HG03175 (cell line): Measurements from ENCODE around the gene TFRC.
A peak's percentile ranks its signal among the peaks of the same experiment; 100 is the strongest.
"Not testable (repeated sequence)": the region's sequence is repeated elsewhere in the genome, so short reads cannot be mapped to it uniquely, and the experiment has no call there.

Experiments used
- ATAC-seq: cut with Tn5 transposase; IDR thresholded peaks from one replicate; pipeline ENCODE4 v1.9.1; 2021; ENCODE audit warnings: mild to moderate bottlenecking, moderate library complexity; ENCODE audit not compliant: unreplicated experiment

TFRC gene

DNA sequence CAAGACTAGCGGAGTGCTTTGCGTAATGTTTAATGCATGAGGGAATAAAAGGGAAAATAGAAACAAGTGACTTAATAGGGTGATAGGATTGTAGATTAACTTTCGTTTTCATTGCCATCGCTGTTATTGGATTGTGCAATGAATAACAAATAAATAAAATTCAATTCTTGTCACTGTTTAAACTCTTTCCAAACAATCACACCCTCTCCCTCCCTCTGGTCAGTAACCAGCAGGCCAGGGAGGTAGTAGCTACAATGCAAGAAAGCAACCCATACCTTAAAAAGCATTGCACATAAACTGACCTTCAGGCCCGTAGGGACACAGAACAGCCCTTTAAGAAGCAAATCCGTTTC, 705 bp upstream of the TFRC start:
- ATAC-seq, result no peak

DNA sequence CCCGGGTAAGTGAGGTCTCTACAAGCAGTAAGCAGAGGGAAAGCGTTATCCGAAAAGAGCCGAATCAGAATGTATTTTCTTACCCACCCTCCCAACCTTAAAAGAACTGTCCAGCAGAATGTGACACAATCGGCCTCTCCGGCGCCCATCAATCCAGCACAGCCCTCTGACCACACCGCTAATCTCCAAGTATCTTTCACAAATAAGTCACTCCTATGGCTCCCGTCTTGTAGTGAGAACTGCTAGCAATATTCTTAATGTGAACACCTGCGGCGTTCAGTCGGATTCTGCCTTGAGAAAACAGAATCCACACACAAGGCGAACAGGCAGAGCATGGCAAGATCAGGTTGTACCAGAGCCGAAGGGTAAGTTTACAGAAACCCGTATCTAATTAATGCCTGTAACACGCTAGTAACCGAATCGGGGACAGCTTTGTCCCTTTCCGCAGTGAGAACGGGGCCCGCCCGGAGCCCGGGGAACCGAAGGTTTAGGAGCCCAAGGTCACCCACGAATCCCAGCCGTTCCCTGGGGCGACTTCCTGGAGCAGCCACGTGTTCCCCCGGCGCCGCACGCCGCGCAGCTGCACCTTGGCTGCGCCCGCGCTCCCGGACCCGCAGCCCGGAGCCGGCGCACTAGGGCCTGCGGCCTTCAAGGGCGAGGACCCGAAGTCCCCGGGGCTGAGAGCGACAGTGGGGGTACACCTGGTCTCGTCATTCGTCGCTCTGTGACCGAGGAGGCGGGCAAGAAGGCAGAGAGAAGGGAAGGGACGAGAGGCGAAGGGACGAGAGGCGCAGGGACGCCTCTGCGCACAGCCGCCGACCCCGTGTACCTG, 672 bp downstream of the TFRC start:
- peak; percentile 47 for ATAC-seq

DNA sequence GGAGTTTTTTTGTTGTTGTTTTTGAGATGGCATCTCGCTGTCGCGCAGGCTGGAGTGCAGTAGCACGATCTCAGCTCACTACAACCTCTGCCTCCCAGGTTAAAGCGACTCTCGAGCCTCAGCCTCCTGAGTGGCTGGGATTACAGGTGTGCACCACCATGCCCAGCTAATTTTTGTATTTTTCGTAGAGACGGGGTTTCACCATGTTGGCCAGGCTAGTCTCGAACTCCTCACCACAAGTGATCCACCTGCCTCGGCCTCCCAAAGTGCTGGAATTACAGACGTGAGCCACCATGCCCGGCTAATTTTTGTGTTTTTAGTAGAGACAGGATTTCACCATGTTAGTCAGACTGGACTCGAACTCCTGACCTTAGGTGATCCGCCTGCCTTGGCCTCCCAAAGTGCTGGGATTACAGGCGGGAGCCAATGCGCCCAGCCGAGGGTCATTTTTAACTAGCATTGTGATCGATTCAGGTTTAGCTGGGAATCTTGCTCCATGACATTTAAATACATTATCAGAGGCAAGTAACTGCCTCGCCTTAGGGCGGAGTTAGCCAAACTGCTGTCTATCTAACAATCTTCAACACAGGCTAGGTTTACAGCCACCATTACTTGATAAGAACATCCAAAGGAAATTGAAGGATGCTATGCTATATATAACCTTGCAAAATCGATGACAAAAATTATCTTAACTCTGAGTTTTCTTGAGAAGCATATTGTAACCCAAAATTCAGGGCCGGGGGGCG, 1.6 kb downstream of the TFRC start:
- not testable (repeated sequence) for ATAC-seq

DNA sequence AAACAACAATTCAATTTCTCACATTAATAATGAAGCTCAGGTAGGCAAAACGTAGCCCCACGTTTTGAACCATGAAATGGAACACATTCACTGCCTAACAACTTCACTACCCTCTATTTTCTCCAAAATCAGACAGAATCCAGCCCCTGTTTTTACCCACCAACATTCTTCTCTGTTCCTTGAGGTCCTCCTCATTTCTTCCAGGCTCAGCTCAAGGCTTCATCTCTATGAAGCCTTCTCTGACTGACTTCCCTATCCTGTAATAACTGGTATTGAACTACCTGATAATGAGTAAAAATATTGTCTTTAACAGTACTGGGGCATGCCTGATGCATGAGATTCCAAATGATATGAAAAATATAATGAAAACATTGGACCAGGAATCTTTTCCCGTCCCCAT, 2.2 kb downstream of the TFRC start:
- no peak for ATAC-seq

DNA sequence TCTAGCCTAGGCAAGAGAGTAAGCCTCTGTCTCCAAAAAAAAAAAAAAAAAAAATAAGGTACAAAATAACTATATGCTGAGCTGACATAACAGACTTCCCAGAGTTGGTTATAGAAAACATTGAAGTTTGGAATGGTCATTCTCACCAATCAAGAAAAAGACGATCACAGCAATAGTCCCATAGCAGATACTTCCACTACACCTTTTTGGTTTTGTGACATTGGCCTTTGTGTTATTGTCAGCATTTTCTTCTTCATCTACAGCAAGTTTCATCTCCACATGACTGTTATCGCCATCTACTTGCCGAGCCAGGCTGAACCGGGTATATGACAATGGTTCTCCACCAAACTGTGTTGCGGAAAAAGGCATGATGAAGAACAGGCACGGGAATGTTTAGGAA, 6.9 kb downstream of the TFRC start:
- no peak for ATAC-seq

DNA sequence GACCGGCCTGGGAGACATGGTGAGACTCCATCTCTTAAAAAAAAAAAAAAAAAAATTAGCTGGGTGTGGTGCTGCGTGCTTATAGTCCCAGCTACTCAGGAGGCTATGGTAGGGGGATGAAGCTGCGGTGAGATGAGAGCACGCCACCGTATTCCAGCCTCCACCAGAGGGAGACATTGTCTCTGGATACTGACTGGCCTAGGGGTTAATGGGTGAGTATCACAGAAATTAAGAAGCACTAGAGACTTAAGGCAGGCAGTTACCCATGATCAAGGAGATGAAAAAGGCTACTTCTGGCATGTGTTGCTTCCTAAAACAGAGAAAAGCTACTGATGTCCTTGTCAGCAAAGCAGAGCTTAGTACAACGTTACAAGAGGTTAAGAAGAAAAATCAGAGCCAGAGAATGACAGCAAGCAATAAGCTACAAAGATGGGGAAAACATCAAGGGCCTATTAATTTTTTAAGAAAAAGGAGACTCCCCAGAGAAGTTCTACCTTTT, 8.6 kb downstream of the TFRC start:
- ATAC-seq, result no peak

DNA sequence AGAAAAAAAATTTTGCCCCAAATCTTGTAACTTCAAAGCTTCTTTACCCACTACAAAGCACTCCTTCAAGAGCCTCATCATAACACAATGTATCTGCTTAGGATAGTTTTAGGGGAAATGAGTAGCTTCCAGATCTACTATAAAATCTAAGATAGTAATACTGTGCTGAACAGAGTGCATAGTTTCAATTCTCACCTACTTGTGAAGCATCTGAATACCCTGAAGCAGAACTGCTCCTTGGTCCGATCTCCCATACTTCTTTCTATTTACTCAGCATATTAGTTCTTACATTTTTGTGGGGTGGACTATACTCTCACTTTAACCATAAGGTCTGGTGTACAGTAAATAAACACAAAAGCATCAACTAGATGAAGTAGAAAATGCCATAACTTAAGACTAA, 9.6 kb downstream of the TFRC start:
- no peak for ATAC-seq

DNA sequence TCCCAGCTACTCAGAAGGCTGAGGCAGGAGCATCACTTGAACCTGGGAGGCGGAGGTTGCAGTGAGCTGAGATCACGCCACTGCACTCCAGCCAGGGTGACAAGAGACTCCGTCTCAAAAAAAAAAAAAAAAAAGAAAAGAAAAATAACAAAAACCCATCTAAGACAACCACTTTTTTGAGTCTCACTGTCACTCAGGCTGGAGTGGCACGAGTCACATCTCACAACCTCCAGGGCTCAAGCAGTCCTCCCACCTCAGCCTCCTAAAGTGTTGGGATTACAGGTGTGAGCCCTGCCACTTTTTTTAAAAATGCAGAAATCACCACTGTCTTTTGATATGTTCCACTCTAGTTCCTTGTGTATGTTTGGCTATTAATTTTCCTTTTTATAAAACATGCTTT, 13.1 kb downstream of the TFRC start:
- not testable (repeated sequence) for ATAC-seq

DNA sequence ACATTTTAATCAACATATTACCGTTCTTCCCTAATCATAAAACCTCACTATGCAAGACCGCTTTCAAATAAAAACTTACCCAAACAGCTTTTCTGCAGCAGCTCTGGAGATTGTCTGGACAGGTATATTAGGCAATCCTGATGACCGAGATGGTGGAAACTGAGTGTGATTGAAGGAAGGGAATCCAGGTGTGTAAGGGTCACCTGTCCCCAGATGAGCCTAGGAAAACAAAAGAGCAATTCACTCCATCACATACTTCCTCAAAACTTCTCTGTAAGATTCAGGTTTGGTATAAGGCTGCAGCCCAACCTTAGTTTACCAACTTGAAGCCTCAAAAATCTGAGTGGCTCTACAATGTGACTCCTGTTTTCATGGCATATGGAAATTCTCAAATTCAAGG, 14.5 kb downstream of the TFRC start:
- no peak for ATAC-seq

DNA sequence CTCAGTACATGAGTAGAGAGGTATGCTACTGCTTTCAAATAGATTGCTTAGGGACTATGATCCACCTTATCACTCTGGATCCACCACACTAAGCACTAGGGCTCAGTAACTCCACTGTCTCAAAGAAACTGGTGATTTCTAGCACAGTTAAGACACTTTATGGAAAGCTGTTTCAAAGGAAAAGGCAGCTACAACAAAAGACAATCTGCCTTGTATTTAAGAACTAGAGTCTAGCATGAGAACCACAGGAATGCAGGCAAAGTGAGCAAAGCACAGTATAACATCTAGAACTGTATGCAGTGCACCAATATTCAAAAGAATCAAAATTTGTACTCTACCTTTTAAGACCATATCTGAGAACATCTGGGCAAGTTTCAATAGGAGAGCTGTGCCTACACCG, 17.9 kb downstream of the TFRC start:
- ATAC-seq, result no peak

DNA sequence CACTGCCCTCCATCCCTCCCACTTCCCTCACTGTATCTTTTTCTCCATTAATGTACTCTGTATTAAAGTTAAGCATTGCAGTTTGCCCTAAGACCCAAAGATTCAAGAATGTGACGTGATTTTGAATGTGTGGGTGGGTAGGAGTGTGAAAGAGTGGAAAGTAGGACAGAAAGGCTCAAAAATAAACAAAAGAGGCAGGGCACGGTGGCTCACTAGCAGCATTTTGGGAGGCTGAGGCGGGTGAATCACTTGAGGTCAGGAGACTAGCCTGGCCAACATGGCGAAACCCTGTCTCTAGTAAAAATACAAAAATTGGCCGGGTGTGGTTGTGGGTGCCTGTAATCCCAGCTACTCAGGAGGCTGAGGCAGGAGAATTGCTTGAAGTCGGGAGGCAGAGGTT, 18.4 kb downstream of the TFRC start:
- no peak for ATAC-seq

DNA sequence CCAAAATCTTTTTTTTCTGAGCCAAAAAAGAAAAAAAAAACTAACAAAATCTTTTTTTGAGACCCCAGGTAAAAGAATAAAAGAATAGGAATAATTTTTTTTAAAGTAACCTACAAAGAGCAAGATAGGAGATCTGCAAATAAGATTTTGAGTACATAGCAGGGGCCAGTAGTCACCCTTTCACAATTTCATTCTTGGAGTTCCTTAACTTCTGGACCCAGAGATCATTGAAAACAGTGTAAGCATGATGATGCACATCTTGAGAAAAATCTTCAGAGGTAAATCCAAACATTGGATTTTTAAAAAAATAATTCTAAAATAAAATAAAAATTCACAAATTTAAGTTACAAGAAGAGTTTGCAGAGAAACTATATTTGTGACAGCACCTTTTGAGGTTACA, 18.8 kb downstream of the TFRC start:
- ATAC-seq, result no peak

DNA sequence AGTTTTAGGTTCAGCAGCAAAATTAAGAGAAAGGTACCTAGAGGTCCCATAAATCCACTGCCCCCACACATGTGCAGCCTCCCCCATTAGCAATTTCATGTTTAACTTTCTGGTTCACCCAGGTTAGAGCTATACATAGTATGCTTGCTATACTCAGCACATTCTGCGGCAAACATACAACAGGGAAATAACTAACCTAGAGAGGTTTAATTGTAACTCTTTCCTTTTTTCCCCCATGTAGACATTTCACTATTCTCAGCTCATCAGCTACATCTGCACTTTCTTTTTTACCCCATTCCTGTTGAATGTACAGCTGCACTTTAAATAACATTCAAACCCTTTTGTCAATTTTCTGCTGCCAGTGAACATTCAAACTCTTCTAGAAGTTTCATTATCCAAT, 21.1 kb downstream of the TFRC start:
- no peak for ATAC-seq

DNA sequence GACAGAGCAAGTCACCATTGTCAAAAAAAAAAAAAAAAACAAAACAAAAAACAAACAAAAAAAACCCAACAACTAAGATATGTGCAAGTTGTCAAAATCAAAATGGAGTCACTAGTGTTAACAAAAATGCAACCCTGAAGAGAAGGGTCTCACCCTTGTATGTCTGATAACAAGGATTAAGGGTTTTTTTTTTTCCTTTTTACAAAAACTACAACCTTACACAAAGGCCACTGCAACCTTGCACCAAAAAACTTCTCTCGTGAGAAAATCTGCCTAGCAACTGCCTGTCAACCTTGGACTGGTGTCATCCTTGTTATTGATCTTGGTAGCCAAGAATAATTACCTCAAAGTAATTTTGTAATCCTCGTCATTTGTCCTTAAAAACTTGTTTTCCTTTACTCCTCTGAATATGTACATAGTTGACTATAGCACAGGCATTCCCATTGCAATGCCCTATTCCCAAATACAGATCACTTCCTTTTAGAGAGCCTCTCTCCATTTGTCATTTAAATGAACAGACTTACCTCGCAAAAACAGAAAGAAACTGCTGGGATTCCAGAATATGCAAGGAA, 24.0 kb downstream of the TFRC start:
- ATAC-seq, result no peak

DNA sequence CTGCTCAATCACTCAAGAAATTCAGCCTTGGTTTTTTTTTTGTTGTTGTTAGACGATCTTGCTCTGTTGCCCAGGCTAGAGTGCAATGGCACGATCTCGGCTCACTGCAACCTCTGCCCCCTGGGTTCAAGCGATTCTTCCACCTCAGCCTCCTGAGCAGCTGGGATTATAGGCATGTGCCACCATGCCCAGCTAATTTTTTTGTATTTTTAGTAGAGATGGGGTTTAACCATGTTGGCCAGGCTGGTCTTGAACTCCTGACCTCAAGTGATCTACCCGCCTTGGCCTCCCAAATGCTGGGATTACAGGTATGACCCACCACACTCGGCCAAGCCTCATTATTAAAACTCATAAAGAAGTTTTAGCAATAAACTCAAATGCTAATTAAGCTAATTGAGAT, 25.5 kb downstream of the TFRC start:
- not testable (repeated sequence) for ATAC-seq

DNA sequence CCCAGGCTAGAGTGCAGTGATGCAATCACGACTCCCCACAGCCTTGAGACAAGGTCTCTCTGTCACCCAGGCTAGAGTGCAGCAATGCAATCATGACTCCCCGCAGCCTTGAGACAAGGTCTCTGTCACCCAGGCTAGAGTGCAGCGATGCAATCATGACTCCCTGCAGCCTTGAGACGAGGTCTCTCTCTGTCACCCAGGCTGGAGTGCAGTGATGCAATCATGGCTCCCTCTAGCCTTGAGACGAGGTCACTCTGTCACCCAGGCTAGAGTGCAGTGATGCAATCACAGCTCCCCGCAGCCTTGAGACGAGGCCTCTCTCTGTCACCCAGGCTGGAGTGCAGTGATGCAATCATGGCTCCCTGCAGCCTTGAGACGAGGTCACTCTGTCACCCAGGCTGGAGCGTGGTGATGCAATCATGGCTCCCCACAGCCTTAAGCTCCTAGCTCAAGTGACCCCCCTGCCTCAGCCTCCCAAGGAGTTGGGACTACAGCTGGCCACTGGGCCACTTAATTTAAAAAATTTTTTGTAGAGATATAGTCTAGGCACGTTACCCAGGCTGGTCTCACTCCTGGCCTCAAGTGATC, 26.1 kb downstream of the TFRC start:
- no peak for ATAC-seq

DNA sequence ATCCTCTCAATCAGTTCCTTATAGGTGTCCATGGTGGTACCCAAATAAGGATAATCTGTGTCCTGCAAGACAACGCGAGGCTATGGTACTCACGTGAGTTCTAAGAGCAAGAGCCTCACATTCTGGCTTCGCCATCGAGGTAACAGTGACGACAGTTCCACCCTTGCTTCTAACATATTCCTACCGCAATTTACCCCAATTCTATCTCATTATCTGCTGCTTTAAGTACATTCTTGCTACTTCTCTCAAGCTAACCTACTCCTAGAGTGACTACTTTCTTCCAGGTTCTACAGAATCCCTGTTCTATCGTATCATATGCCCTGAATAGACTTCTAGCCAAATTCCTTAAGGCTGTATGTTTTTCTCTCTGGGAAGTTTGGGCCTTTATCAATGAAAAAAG, 26.6 kb downstream of the TFRC start:
- no peak for ATAC-seq

DNA sequence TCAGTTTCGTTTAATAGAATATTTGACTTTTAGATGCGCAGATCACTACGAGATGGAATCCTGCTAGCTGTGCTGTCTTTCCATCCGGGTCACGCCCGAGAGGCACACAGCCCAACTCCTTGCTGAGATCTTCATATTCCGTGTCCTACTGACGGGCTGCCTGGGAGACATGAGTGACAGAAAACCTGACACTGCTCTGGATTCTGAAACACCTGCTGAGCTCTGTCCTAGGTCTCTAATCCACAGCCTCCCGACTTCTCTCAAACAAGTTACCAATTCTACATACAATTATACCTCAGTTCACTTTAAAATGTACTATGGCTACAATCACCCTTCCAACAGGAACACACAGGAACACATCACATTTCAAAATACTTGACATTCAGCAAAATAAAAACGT, 27.2 kb downstream of the TFRC start:
- ATAC-seq, result no peak

DNA sequence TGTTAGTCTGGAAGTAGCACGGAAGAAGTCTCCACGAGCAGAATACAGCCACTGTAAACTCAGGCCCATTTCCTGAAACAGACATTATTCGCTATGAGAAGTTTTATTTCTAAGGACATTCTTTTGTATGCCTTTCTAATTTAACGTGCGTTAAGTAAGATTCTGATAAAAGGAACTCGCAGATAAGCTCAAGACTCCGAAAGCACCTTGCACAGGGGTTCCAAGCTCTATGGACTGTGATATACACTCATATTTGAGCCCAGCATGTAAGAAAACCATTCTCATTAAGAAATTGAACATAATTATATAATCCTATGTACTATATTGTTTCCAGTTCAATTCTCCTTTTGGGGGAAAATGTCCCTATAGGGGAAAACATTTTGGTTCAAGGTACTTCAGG, 28.4 kb downstream of the TFRC start:
- no peak for ATAC-seq

DNA sequence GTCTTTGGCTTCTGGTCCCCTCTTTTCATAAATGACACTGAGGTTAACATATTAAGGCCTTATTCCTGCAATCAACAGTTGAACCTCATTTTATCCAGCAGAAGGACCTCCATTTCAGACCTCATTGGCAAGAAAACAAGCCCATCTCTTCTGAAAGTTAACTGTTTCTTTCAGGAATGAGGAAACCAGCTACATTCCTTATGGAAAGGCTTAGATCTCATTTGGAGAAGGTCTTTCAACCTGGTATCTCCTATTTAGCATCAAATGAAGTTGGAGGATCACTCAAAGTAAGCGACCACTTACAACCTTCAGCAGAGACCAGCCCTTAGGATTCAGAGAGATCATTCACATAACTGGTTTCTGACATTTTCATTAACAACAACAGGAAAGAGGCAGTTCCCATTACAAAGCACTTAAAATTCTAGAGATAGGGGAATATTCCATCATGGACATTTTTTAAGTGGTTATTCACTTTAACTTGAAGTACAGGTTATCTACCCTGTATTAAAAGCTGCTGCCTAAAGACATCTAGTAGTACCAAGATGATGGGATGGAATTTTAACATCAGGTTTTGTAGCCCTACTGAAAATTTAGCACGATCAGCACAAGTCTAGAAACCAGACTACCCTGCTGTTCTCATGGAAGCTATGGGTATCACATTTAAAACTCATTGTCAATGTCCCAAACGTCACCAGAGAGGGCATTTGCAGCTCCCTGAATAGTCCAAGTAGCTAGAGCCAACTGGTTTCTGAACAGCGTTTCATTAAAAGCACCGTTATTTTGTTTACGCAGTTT, 30.4 kb downstream of the TFRC start:
- ATAC-seq, result no peak

DNA sequence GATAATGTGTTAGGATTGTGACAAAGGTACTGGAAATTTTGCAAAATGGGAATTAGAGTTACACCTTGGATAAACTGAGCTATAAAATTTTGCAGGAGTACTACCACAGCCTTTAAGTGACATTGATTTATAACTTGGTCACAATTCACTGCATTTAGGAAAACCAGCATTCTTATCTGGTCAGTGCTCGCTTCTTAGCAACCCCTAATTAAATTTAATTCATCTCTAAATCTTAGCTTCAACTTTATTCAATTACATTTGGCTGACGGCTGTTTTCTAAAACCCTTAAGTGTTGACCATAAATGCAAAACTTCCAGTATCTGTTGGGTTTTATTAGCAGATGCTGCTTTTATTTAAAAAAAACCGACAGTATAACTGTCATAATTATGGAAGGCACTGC, 31.3 kb downstream of the TFRC start:
- no peak for ATAC-seq
